HepG2 (cell line): ENCODE data around the gene SNX6. TPM values are rescaled to one million over a fixed set of nuclear protein-coding genes. Genes with fewer than 3 reads are reported as not detected.

Experiments
- ATAC-seq: fragments of 200-7000 bp; cut with Tn5 transposase; 3 replicates; pipeline ENCODE4 v1.9.1; 2020; ENCODE audit warnings: mild to moderate bottlenecking, moderate library complexity
- BruUV-seq: library from RNA; stranded (reverse); fragments of 400-500 nt; replicated peaks from 2 replicates; lab custom pipeline; 2021; lab: Mats Ljungman, UMichigan
- CTCF ChIA-PET: fragments of 300-600 bp; formaldehyde crosslinking; extraction: SDS; loops from one replicate; lab custom pipeline; 2021; ENCODE audit warnings: low total read pairs, inconsistent platforms, low intra/inter-chr PET ratio; lab: Yijun Ruan, JAX
- POLR2A ChIA-PET: fragments of 350-600 bp; sonication (Branson Sonifier 250); formaldehyde crosslinking; loops from one replicate; lab custom pipeline; 2020; ENCODE audit warnings: antibody characterized with exemption, inconsistent platforms; lab: Yijun Ruan, JAX
- DNase-seq: peaks from one replicate; pipeline ENCODE4 v3.0.0-alpha.2; 2015; ENCODE audit warnings: low spot score
- FAIRE-seq: peaks from 3 replicates; lab custom pipeline; 2011; peaks lifted over from hg19 to GRCh38; lab: Jason Lieb, UNC
- H2AFZ ChIP-seq: one replicate; pipeline ENCODE4 v1.6.1; 2011; ENCODE audit warnings: low read length, inconsistent platforms
- H3K27ac ChIP-seq: fragments of 300-600 bp; 3 replicates; pipeline ENCODE4 v1.8.0; 2011; ENCODE audit warnings: mixed run types, mild to moderate bottlenecking, mixed read lengths, low read length, inconsistent platforms; ENCODE audit not compliant: insufficient read depth; ENCODE audit errors: extremely low read length
- H3K27me3 ChIP-seq, 2 experiments: fragments of 200-600 bp in 1 of 2; 2 replicates in 1 of 2; 3 replicates in 1 of 2; pipeline versions ENCODE4 v1.6.0 to v1.8.0; 2011; ENCODE audit warnings: low read length in 2 of 2, mild to moderate bottlenecking in 2 of 2, moderate library complexity in 2 of 2, inconsistent platforms in 1 of 2; ENCODE audit not compliant: insufficient read depth in 2 of 2, control insufficient read depth in 1 of 2
- H3K36me3 ChIP-seq, 2 experiments: fragments of 200-600 bp in 1 of 2; replicated peaks in 1 of 2; 2 replicates in 1 of 2; 3 replicates in 1 of 2; pipeline versions ENCODE4 v1.5.1 to v1.8.0; 2011; ENCODE audit warnings: low read length in 2 of 2, inconsistent platforms in 1 of 2; ENCODE audit not compliant: insufficient read depth in 2 of 2, control insufficient read depth in 1 of 2
- H3K4me1 ChIP-seq: 2 replicates; pipeline ENCODE4 v1.5.1; 2012; ENCODE audit warnings: low read length, inconsistent platforms; ENCODE audit not compliant: insufficient read depth
- H3K4me2 ChIP-seq: 2 replicates; pipeline ENCODE4 v1.6.0; 2011; ENCODE audit warnings: low read depth, low read length, inconsistent platforms
- H3K4me3 ChIP-seq, 3 experiments: fragments of 200-600 bp in 1 of 3; sonication (generic), shearing (Covaris generic) in 1 of 3; replicated peaks in 1 of 3; 2 replicates each; pipeline ENCODE4 v1.5.1; 2011 to 2016; ENCODE audit warnings: low read length in 3 of 3, inconsistent platforms in 2 of 3, low read depth in 2 of 3, mild to moderate bottlenecking in 2 of 3, control low read depth in 1 of 3, mixed read lengths in 1 of 3; ENCODE audit not compliant: insufficient read depth in 1 of 3
- H3K79me2 ChIP-seq: one replicate; pipeline ENCODE4 v1.6.1; 2011; ENCODE audit warnings: low read length, inconsistent platforms; ENCODE audit not compliant: insufficient read depth
- H3K9ac ChIP-seq: 2 replicates; pipeline ENCODE4 v1.6.0; 2011; ENCODE audit warnings: mild to moderate bottlenecking, low read depth, low read length, inconsistent platforms; ENCODE audit not compliant: insufficient read depth
- H3K9me3 ChIP-seq: 2 replicates; pipeline ENCODE4 v1.5.1; 2012; ENCODE audit warnings: mild to moderate bottlenecking, low read length
- H4K20me1 ChIP-seq: 2 replicates; pipeline ENCODE4 v1.6.0; 2011; ENCODE audit warnings: inconsistent platforms, mild to moderate bottlenecking, low read length, moderate library complexity; ENCODE audit not compliant: insufficient read depth
- CC2D1A ChIP-seq: sonication (generic); formaldehyde crosslinking; IDR thresholded peaks from 2 replicates; pipeline ENCODE4 v1.8.1; 2023; ENCODE audit warnings: mild to moderate bottlenecking, missing genetic modification reagents
- HOXA5 ChIP-seq: sonication (generic); formaldehyde crosslinking; IDR thresholded peaks from 2 replicates; pipeline ENCODE4 v1.4.0; 2020; ENCODE audit warnings: missing genetic modification reagents
- MYC ChIP-seq: sonication (generic); formaldehyde crosslinking; IDR thresholded peaks from 2 replicates; pipeline ENCODE4 v1.9.0; 2021; ENCODE audit warnings: missing genetic modification reagents, borderline replicate concordance
- NRL ChIP-seq: sonication (generic); formaldehyde crosslinking; IDR thresholded peaks from 2 replicates; pipeline ENCODE4 v1.5.0; 2020; ENCODE audit warnings: missing genetic modification reagents, mild to moderate bottlenecking, moderate library complexity, borderline replicate concordance
- PRPF4 ChIP-seq: fragments of 200-400 bp; formaldehyde crosslinking; IDR thresholded peaks from 2 replicates; pipeline ENCODE4 v1.6.1; 2016; ENCODE audit warnings: low read length, low read depth; ENCODE audit not compliant: poor library complexity, severe bottlenecking
- TCF7L2 ChIP-seq: IDR thresholded peaks from 2 replicates; pipeline ENCODE4 v1.6.1; 2011; ENCODE audit warnings: mild to moderate bottlenecking, low read depth, low read length, moderate library complexity
- XBP1 ChIP-seq: sonication (generic); formaldehyde crosslinking; IDR thresholded peaks from 2 replicates; pipeline ENCODE4 v1.5.0; 2020; ENCODE audit warnings: missing genetic modification reagents
- ZBTB38 ChIP-seq: sonication (generic); formaldehyde crosslinking; IDR thresholded peaks from 2 replicates; pipeline ENCODE4 v1.5.1; 2020; ENCODE audit warnings: mild to moderate bottlenecking, missing genetic modification reagents
- ZC3H4 ChIP-seq: sonication (generic); formaldehyde crosslinking; IDR thresholded peaks from 2 replicates; pipeline ENCODE4 v1.4.0; 2020; ENCODE audit warnings: missing genetic modification reagents, borderline replicate concordance
- ZNF256 ChIP-seq: sonication (generic); formaldehyde crosslinking; conservative IDR thresholded peaks from 2 replicates; pipeline ENCODE4 v1.4.0; 2020; ENCODE audit warnings: missing genetic modification reagents
- ZNF350 ChIP-seq: sonication (generic); formaldehyde crosslinking; IDR thresholded peaks from 2 replicates; pipeline ENCODE4 v1.4.0; 2020; ENCODE audit warnings: mild to moderate bottlenecking, low read depth, missing genetic modification reagents, borderline replicate concordance
- ZNF546 ChIP-seq: sonication (generic); formaldehyde crosslinking; conservative IDR thresholded peaks from 2 replicates; pipeline ENCODE4 v1.8.1; 2023; ENCODE audit warnings: mild to moderate bottlenecking, missing genetic modification reagents
- ZSCAN21 ChIP-seq: sonication (generic); formaldehyde crosslinking; IDR thresholded peaks from 2 replicates; pipeline ENCODE4 v1.8.0; 2022; ENCODE audit warnings: mild to moderate bottlenecking, missing genetic modification reagents, moderate library complexity, borderline replicate concordance
- ZSCAN25 ChIP-seq: sonication (generic); formaldehyde crosslinking; IDR thresholded peaks from 2 replicates; pipeline ENCODE4 v1.8.0; 2022; ENCODE audit warnings: mild to moderate bottlenecking, missing genetic modification reagents
- WGBS: methylation state at CpG from one replicate; pipeline ENCODE4 v1.1.6; 2017; ENCODE audit warnings: low lambda C conversion rate; 5-methylcytosine and 5-hydroxymethylcytosine counted together
- in situ Hi-C: cut with HindIII; loops from 2 replicates; pipeline ENCODE4 v1.10.0; 2017; ENCODE audit warnings: low pct_unique_long_range_greater_than_20kb; ENCODE audit not compliant: extremely low pct_ligation_motif_present
- intact Hi-C: fragments of 100-400 bp; cut with micrococcal nuclease; formaldehyde crosslinking; loops from one replicate; pipeline ENCODE4 v1.10.0; 2022; ENCODE audit not compliant: unreplicated experiment
- polyA plus RNA-seq, 8 experiments: library from polyadenylated mRNA; depleted of rRNA in 3 of 8; stranded (reverse) in 7 of 8; unstranded in 1 of 8; fragments of >200 nt; fragmentation: Illumina TruSeq in 4 of 8; extraction: Trizol in 4 of 8; gene quantifications; 2 replicates each; pipeline versions ENCODE4 v1.2.1 to v1.2.3, GENCODE V29; 2011 to 2016; ENCODE audit warnings: low read depth in 4 of 8, missing spikeins in 1 of 8, mixed read lengths in 1 of 8; ENCODE audit not compliant: insufficient read depth in 1 of 8
- total RNA-seq, 5 experiments: library from RNA; depleted of rRNA; stranded (reverse); fragments of >200 nt; fragmentation: Illumina TruSeq; extraction: Trizol; gene quantifications; 2 replicates each; pipeline ENCODE4 v1.2.3, GENCODE V29; 2016; ENCODE audit warnings: low read depth in 1 of 5
- TF ChIP-seq, protein P1 (sequence below): sonication (generic); formaldehyde crosslinking; IDR thresholded peaks from 2 replicates; pipeline ENCODE4 v1.5.0; 2020; ENCODE audit warnings: mild to moderate bottlenecking, missing genetic modification reagents
- TF ChIP-seq, protein P2 (sequence below): sonication (generic); formaldehyde crosslinking; IDR thresholded peaks from 2 replicates; pipeline ENCODE4 v1.4.0; 2020; ENCODE audit warnings: missing genetic modification reagents
- TF ChIP-seq, protein P3 (sequence below): sonication (generic); formaldehyde crosslinking; IDR thresholded peaks from 2 replicates; pipeline ENCODE4 v1.5.1; 2020; ENCODE audit warnings: mild to moderate bottlenecking, missing genetic modification reagents, moderate library complexity

Gene SNX6
- total and polyA plus RNA-seq, 2 of the 13 experiments (the other 11 are each of a cell fraction or from before 2014, with no cell fraction given), result 92.3 to 169 TPM

DNA sequence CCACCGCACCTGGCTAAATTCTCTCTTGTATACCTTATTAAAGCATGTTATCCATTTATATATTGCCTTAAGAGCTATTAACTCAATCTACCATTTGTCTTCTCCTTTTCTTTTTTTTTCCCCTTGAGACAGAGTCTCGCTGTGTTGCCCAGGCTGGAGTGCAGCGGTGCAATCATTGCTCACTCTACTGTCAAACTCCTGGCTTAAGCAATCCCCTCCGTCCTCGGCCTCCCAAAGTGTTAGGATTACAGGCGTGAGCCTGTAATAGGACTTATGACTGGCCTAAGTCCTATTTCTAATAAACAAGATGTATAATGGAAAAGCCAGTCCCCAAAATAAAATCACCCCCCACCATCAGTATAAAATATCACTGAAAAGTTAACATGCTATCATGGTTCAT is 14.4 kb downstream of the SNX6 start:
- Histone ChIP-seq H3K4me2 (no peak overlapping the region), H3K9me3 (no peaks in the 10 kb centered on the region), H3K4me3 (no peak overlapping the region), H3K27me3 (no peaks in the 10 kb centered on the region), H3K27ac (no peak overlapping the region), H2AFZ (no peak overlapping the region), H4K20me1 (no peaks in the 10 kb centered on the region), H3K79me2 (peaks cover 5% of the 10 kb centered on the region), H3K4me1 (no peaks in the 10 kb centered on the region), H3K9ac (no peak overlapping the region), H3K36me3 (peaks cover 20% of the 10 kb centered on the region in 2 experiments)
- POLR2A ChIA-PET, result no interaction called here
- BruUV-seq, result no TSS peak
- CTCF ChIA-PET, result no interaction called here
- 98% methylated on average over 6 of the region's 6 CpGs for WGBS
- in situ Hi-C loops (no loop called here), intact Hi-C loops (no loop called here)
- ATAC-seq, result no peak
- no peak for DNase-seq
- no peak for FAIRE-seq
- TF ChIP-seq, protein P1, sequence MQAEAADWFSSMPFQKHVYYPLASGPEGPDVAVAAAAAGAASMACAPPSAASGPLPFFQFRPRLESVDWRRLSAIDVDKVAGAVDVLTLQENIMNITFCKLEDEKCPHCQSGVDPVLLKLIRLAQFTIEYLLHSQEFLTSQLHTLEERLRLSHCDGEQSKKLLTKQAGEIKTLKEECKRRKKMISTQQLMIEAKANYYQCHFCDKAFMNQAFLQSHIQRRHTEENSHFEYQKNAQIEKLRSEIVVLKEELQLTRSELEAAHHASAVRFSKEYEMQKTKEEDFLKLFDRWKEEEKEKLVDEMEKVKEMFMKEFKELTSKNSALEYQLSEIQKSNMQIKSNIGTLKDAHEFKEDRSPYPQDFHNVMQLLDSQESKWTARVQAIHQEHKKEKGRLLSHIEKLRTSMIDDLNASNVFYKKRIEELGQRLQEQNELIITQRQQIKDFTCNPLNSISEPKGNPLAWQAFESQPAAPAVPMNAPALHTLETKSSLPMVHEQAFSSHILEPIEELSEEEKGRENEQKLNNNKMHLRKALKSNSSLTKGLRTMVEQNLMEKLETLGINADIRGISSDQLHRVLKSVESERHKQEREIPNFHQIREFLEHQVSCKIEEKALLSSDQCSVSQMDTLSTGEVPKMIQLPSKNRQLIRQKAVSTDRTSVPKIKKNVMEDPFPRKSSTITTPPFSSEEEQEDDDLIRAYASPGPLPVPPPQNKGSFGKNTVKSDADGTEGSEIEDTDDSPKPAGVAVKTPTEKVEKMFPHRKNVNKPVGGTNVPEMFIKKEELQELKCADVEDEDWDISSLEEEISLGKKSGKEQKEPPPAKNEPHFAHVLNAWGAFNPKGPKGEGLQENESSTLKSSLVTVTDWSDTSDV (CRISPR knock-in tag), result 0 out of 2 replicates have a peak, but pooled peaks have one; percentile 55
- TF ChIP-seq ZSCAN21 (CRISPR knock-in tag), result 0 out of 2 replicates have a peak, but pooled peaks have one; percentile 27
- TF ChIP-seq MYC, result 0 out of 2 replicates have a peak, but pooled peaks have one; percentile 14
- no peak for TF ChIP-seq XBP1
- TF ChIP-seq, protein P2, sequence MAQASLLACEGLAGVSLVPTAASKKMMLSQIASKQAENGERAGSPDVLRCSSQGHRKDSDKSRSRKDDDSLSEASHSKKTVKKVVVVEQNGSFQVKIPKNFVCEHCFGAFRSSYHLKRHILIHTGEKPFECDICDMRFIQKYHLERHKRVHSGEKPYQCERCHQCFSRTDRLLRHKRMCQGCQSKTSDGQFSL (CRISPR knock-in tag), result no peak
- no peak for TF ChIP-seq ZNF256
- TF ChIP-seq NRL, result peak; percentile 39; the same call in 1 of the 2 replicates
- TF ChIP-seq ZNF350 (CRISPR knock-in tag), result no peak
- TF ChIP-seq CC2D1A (CRISPR knock-in tag), result 0 out of 2 replicates have a peak, but pooled peaks have one; percentile 60
- no peak for TF ChIP-seq HOXA5 (CRISPR knock-in tag)
- no peak for TF ChIP-seq TCF7L2
- no peak for TF ChIP-seq PRPF4
- TF ChIP-seq, protein P3, sequence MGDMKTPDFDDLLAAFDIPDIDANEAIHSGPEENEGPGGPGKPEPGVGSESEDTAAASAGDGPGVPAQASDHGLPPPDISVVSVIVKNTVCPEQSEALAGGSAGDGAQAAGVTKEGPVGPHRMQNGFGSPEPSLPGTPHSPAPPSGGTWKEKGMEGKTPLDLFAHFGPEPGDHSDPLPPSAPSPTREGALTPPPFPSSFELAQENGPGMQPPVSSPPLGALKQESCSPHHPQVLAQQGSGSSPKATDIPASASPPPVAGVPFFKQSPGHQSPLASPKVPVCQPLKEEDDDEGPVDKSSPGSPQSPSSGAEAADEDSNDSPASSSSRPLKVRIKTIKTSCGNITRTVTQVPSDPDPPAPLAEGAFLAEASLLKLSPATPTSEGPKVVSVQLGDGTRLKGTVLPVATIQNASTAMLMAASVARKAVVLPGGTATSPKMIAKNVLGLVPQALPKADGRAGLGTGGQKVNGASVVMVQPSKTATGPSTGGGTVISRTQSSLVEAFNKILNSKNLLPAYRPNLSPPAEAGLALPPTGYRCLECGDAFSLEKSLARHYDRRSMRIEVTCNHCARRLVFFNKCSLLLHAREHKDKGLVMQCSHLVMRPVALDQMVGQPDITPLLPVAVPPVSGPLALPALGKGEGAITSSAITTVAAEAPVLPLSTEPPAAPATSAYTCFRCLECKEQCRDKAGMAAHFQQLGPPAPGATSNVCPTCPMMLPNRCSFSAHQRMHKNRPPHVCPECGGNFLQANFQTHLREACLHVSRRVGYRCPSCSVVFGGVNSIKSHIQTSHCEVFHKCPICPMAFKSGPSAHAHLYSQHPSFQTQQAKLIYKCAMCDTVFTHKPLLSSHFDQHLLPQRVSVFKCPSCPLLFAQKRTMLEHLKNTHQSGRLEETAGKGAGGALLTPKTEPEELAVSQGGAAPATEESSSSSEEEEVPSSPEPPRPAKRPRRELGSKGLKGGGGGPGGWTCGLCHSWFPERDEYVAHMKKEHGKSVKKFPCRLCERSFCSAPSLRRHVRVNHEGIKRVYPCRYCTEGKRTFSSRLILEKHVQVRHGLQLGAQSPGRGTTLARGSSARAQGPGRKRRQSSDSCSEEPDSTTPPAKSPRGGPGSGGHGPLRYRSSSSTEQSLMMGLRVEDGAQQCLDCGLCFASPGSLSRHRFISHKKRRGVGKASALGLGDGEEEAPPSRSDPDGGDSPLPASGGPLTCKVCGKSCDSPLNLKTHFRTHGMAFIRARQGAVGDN, result no peak
- no peak for TF ChIP-seq ZBTB38 (CRISPR knock-in tag)
- no peak for TF ChIP-seq ZC3H4 (CRISPR knock-in tag)
- no peak for TF ChIP-seq ZNF546 (CRISPR knock-in tag)
- 0 out of 2 replicates have a peak, but pooled peaks have one; percentile 23 for TF ChIP-seq ZSCAN25 (CRISPR knock-in tag)
